Measurements from ENCODE around the gene MBOAT1.

DNA sequence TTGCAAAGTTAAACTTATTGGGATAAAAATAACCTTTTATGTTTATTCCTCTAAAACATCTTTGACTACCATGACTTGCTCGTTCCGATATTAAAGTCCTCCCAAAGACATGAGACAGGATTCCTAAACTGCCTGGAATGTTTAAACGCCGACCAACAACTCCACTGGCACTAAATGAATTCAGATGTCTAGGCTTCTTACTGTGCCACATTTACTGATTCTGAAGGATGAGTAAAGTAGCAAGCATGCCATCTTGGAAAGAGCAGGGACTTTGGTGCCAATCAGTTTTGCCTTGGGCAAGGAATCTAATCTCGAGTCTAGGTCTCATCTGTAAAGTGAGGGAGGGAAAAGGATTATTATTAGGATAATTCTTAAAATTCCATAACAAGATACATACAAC lies 25.3 kb downstream of the MBOAT1 start:
- TF ChIP-seq, protein P1, sequence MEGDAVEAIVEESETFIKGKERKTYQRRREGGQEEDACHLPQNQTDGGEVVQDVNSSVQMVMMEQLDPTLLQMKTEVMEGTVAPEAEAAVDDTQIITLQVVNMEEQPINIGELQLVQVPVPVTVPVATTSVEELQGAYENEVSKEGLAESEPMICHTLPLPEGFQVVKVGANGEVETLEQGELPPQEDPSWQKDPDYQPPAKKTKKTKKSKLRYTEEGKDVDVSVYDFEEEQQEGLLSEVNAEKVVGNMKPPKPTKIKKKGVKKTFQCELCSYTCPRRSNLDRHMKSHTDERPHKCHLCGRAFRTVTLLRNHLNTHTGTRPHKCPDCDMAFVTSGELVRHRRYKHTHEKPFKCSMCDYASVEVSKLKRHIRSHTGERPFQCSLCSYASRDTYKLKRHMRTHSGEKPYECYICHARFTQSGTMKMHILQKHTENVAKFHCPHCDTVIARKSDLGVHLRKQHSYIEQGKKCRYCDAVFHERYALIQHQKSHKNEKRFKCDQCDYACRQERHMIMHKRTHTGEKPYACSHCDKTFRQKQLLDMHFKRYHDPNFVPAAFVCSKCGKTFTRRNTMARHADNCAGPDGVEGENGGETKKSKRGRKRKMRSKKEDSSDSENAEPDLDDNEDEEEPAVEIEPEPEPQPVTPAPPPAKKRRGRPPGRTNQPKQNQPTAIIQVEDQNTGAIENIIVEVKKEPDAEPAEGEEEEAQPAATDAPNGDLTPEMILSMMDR (conservative IDR thresholded peaks at IDR 0.05 in 1 of 2, IDR thresholded peaks at IDR 0.05 in 1 of 2; ENCODE audit: extremely low read depth in 1 of 2, insufficient read depth in 1 of 2, low read depth in 1 of 2, low read length in 2 of 2): no peak
- no peak for TF ChIP-seq EZH2 (IDR thresholded peaks at IDR 0.05; ENCODE audit: borderline replicate concordance, low read length)
